ENCODE results near the gene PIK3C2G.

PIK3C2G gene

GRCh38 chr12:18576104-18576626 is 314.8 kb downstream of the PIK3C2G start:
- DNase-seq, result no peak

- no peak for DNase-seq
These were observed 315.3 kb downstream of the PIK3C2G start for GRCh38 chr12:18576648-18577047.

GRCh38 chr12:18578191-18578590 is 316.9 kb downstream of the PIK3C2G start:
- DNase-seq, result no peak

- no peak for DNase-seq
These were observed 319.0 kb downstream of the PIK3C2G start for GRCh38 chr12:18580291-18580690.

GRCh38 chr12:18580706-18581105 is 319.4 kb downstream of the PIK3C2G start:
- DNase-seq, result no peak

DNA sequence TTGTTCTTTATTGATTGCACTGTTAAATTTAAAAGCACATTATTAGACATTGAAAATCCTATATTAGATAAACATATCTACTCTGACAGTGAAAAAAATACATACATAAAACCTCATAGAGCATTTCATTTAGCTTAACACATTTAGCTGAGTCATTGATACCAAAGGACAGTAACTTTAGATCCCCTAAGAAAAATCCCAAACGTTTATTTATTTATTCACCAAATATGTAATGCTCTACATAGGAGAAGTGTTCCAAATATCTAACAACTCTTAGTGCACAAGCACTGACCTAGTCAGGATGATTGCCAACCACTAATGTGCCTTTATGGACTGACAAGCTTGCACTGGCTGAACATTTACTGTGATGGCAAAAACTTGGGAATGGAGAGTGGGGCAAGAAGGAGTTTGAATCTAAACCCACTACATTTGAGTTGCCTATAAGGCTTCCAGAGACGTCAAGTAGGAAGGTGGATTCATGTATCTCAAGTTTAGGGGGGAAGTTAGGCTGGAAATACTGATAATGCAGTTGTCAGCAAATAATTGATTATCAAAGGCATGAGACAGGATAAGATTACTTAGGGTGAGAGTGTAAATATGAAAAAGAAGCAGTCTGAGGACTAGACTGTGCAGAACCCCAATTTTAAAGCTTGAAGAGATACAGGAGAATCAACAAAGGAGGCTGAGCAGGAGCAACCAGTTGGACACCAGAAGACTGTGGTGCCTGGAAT is 320.1 kb downstream of the PIK3C2G start:
- DNase-seq, result no peak

GRCh38 chr12:18583655-18584054 is 322.3 kb downstream of the PIK3C2G start:
- no peak for DNase-seq

- no peak for DNase-seq
These were observed 325.3 kb downstream of the PIK3C2G start for GRCh38 chr12:18586581-18586980.

- no peak for DNase-seq
These were observed 328.0 kb downstream of the PIK3C2G start for GRCh38 chr12:18589316-18589715.

- DNase-seq, result no peak
These were observed 330.2 kb downstream of the PIK3C2G start for GRCh38 chr12:18591473-18591872.

DNA sequence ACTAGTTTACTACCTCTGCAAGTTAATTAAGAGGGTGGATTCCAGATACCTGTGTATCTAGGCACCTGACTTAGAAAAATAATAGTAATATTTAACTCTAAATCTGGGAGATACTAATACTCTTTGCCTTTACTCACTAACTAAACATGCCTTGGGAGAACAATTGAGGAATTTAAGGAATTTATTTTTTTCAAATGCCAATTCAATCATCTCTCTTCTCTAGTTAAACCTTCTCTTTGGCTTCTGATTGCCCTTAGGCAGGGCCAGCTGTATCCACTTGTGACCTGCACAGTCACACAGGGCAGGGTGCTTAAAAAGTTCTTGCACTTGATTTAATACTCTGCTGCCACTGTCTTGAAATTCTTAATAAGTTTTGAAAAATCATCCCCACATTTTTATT is 334.1 kb downstream of the PIK3C2G start:
- DNase-seq, result no peak

GRCh38 chr12:18601962-18602361 is 340.6 kb downstream of the PIK3C2G start:
- no peak for DNase-seq

- no peak for DNase-seq
These were observed 351.7 kb downstream of the PIK3C2G start for GRCh38 chr12:18612971-18613370.

DNA sequence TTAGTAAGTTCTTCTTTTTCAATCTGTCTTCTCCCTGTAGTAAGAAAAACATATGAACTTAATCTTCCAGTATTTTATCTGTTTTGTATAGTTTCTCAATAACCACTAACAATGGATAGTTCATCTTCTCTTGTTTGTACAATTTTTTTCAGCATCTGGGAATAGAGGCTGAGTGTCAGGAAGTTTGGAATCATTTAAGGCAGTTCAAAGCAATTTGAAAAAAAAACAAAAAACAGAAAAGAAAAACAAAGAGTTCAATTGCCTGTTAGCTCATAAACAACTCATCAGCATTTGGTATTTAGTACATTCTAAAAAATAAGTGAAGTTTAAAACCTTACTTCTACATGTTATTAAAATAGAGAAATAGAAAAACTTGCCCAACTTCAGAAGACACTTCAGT is 359.7 kb downstream of the PIK3C2G start:
- no peak for DNase-seq

GRCh38 chr12:18629445-18629844 is 368.1 kb downstream of the PIK3C2G start:
- DNase-seq, result no peak

DNA sequence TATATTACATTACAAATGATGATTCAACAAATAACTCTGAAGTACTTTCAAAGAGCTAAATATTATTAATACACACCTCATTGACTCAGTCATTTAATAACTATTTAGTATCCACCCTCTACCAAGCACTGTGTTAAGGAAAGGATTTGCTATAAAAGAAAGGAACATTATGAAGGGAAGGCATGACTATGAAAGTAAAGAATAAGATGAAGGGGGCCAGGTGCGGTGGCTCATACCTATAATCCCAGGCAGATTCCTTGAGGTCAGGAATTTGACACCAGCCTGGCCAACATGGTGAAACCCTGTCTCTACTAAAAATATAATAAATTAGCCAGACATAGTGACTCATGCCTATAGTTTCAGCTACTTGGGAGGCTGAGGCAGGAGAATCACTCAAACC is 368.6 kb downstream of the PIK3C2G start:
- DNase-seq, result no peak

DNA sequence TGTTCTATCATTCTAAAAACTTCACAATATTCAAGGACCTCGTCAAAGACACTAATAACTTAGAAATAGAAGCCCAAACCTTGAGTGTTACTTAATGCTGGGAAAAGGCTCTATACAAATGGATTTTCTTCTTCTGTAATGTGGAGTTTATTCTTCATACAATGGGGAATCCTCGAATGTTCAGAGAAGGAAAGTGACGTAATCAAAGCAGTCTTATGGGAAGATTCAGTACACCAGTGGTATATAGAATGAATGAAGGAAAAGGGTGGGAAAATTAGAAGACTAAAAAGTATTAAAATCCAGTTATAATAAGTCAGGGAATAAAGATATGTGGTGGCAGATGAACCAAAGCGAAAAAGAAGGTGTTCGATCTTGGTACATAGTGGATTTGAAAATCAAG is 370.0 kb downstream of the PIK3C2G start:
- DNase-seq, result no peak

- no peak for DNase-seq
These were observed 371.5 kb downstream of the PIK3C2G start for GRCh38 chr12:18632848-18633247.

- DNase-seq, result no peak
These were observed 373.1 kb downstream of the PIK3C2G start for GRCh38 chr12:18634382-18634781.

DNA sequence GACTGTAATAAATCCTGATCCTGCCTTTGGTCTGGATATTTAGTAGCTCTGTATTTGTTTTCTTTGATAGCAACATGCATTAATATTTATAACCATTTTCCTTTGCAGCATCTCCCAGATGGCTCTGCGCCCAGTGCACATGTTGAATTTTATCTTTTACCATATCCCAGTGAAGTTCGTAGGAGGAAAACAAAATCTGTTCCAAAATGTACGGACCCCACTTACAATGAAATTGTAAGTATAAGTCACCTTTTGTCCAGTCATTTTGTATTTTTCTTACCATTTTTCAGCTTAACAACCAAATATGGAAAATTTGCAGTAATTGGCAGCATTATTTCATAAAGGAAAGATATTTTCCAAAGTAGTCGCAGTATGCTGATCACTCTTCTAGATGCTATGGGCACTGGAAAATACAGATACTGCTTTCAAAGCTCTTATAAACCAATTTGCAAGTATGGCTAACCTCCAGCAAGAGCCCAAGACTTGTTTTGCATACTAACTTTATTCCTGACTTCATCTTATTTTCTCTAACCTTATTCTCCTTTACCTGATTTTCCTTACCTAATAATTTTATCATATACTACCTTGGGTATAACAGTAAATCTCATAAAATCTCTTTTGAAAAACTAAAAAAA is 379.1 kb downstream of the PIK3C2G start:
- no peak for DNase-seq

- no peak for DNase-seq
These were observed 382.4 kb downstream of the PIK3C2G start for GRCh38 chr12:18643681-18644080.

DNA sequence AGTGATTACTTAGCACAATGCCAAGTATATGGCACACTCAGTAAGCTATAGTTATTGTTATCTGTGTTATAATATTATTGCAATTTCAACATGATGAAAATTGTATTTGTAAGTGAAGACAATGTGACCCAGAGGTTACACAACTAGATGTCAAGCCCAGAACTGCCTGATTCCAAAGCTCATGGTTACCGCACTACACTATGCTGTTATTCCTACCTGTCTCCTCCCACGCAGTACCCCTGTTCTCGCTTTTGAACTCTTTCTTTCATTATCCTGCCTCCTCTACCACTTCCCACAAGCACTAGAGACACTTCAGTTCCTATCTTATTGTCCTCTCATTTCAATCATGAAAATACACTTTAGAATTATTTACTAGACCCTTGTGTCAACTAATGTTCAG is 383.2 kb downstream of the PIK3C2G start:
- no peak for DNase-seq

- DNase-seq, result no peak
These were observed 385.1 kb downstream of the PIK3C2G start for GRCh38 chr12:18646286-18646890.

GRCh38 chr12:18651525-18651924 is 390.2 kb downstream of the PIK3C2G start:
- DNase-seq, result no peak

Measured in CD4-positive, alpha-beta T cell treated with Interleukin-17A for 1 hour (primary cell).